HTR-8/SVneo (cell line): ENCODE results near the gene PIF1.
A peak's percentile ranks its signal among the peaks of the same experiment; 100 is the strongest.

ENCODE experiments used
- DNase-seq: peaks from one replicate; pipeline ENCODE4 v3.0.0; 2011; ENCODE audit warnings: low spot score, mixed read lengths; ENCODE audit not compliant: insufficient read length
- FAIRE-seq: peaks from 2 replicates; lab custom pipeline; 2011; peaks lifted over from hg19 to GRCh38; lab: Jason Lieb, UNC

PIF1 gene

DNA sequence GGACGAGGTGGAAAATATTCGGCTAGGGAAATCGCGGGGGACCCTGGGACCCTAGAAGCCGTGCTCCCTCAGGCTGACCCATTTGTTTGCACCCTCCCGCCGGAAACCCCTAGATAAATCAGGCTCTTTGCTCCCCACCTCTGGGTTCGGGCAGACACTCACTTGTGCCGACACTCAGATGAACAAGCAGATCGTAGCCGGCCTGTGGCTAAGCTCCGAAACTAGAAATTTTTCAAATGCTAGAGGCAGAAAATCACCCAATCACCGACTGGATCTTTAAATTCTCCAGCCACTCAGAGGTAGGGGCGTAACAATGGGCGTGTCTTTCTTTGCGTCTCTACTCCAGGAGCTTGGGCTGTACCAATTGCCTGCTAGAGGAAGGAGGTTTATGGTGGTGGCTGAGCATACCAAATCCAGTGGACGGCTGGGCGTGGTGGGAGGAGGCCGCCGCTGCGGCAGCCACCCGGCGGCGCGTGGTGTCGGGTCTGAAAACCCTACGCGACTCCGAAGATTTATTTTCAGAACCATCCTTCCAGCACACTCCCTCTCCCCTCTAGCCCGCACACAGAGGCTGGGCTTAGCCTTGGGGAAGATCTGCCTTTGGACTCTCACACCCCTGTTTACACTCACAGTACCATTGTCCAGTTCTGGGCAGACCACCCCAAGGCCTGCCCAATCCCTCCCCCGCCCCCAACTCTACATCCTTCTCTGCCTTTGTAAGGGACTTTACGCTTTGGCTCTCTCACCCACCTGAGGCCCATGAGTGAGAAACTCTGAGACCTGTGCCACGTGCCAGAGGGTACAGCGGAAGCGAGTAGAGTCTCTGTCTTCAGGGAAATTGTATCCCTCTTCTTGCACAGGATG, at the start of gene PIF1:
PIF1 (minus strand) TSS at position 217 of the 864 bp plus-strand sequence. CDS start 1,312 bp downstream, outside the sequence.
- DNase-seq: peak; percentile 96
- FAIRE-seq: peak; percentile 38

- no peak for DNase-seq
- FAIRE-seq: no peak
These were observed 44.9 kb upstream of the PIF1 start for GRCh38 chr15:64870353-64870752.

- FAIRE-seq (no peak), DNase-seq (no peak)
These were observed 44.1 kb upstream of the PIF1 start for GRCh38 chr15:64869501-64869900.

GRCh38 chr15:64865998-64866520, 40.6 kb upstream of the PIF1 start:
- DNase-seq (peak; percentile 69), FAIRE-seq (no peak)

- FAIRE-seq (no peak), DNase-seq (no peak)
These were observed 39.9 kb upstream of the PIF1 start for GRCh38 chr15:64865126-64865997.

DNA sequence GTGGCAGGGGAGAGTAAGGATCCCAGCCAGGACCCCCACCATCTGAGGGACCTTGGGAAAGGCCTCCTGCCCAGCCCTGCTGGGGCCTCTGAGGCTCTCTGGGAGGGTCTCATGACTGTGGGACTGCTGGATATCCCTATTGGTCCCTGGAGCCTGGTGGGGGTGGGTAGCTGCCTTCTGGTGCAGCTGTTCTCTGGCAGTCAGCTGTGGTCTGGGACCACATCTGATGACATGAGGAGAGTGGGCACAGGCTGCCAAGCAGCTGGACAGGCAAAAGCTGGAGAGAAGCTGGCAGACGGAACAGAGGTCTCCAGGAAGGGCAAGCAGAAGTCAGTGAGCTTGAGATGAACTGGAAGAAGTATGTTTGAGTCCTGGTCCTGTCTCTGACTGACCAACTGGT, 38.6 kb upstream of the PIF1 start:
- FAIRE-seq (no peak), DNase-seq (no peak)

DNA sequence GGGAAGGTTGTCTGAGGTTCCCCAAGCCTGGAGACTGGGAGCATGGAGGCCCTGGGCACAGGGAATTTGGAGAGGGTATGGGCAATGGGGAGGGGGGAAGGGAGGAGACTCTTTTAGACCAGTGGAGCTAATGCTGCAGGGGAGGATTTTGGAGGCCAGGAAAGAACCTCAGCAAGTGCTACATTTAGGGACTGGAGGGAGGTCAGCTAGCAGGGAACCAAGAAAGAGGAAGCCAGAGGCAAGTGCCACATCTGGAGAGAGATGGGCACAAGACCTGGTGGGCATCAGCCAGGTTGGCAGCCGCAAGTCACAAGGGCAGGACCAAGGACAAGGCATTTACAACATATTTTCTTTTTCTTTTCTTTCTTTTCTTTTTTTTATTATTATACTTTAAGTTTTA, 37.0 kb upstream of the PIF1 start:
- DNase-seq (no peak), FAIRE-seq (no peak)

- FAIRE-seq: no peak
- no peak for DNase-seq
These were observed 36.5 kb upstream of the PIF1 start for GRCh38 chr15:64861960-64862359.

- DNase-seq (no peak), FAIRE-seq (no peak)
These were observed 35.9 kb upstream of the PIF1 start for GRCh38 chr15:64861331-64861730.

DNA sequence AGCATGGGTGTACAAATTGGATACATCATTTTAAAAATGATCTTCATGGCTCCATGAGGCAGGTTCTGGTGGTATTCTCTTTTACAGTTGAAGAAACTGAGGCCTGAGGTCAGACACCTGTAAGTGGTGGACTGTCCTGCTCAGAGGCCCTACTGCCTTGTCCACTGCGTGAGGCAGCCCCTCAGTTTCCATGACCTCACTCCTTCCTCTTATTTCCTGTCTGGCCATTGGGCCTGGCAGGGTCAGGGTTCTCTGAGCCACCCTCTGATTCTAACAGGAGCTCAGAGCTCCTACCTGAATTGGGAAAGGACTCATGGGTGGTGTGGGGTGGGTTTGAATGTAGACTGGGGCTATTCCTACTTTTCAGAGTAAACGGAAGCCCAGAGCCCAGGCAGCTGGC, 33.8 kb upstream of the PIF1 start:
- FAIRE-seq (no peak), DNase-seq (no peak)

- FAIRE-seq (no peak), DNase-seq (no peak)
These were observed 32.7 kb upstream of the PIF1 start for GRCh38 chr15:64858021-64858575.

GRCh38 chr15:64857421-64857820, 32.0 kb upstream of the PIF1 start:
- DNase-seq (no peak), FAIRE-seq (no peak)

- FAIRE-seq: no peak
- DNase-seq: no peak
These were observed 31.1 kb upstream of the PIF1 start for GRCh38 chr15:64856429-64857145.

DNA sequence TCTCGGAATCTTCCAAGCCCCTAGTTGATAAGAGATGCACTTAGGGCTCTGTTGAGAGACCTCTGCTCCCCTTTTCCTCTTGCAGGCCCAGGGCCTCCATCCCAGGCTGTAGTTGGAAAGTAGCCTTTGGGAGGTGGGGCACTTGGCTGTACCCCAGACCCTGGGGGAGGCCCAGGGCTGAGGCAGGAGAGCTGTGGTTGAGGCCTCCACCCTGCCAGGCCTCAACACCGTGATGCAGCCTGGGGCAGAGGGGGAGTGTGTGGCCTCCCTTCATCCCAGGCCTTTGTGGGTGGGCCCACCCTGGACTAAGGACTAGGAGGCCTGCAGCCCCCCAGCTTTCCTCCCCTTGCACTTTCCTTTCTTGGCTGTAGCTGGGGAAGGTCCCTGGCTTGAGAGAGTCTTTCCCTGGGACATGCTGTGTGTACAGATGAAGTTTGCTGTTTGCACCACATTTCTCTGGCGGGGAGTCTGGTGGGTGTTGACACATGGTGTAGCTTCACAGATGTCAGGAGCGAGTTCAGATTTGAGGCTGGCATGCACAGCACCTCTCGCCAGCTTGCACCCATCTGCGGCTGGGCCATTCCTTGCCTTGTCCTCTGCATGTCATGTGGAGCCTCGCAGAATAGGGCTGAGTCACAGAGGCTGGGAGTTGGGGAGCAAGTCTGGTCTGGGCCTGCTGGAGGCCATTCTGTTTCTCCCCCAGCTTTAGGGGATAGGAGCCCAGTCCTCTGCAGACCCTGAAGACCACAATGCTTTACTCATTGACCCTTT, 29.9 kb upstream of the PIF1 start:
- FAIRE-seq (no peak), DNase-seq (no peak)

GRCh38 chr15:64854526-64854925, 29.1 kb upstream of the PIF1 start:
- no peak for FAIRE-seq
- DNase-seq: no peak

GRCh38 chr15:64854041-64854440, 28.6 kb upstream of the PIF1 start:
- FAIRE-seq (no peak), DNase-seq (no peak)

GRCh38 chr15:64851503-64851840, 26.0 kb upstream of the PIF1 start:
- DNase-seq (no peak), FAIRE-seq (peak; percentile 9)

GRCh38 chr15:64850778-64851502, 25.5 kb upstream of the PIF1 start:
- FAIRE-seq (no peak), DNase-seq (no peak)
